ENCODE data around the gene IGLL1.
"Not testable (repeated sequence)": the region's sequence is repeated elsewhere in the genome, so short reads cannot be mapped to it uniquely, and the experiment has no call there.

GRCh38 chr22:23539839-23540198 is 40.3 kb downstream of the IGLL1 start:
- TF ChIP-seq CTCF (IDR thresholded peaks at IDR 0.05; ENCODE audit: low read length); EZH2 (IDR thresholded peaks at IDR 0.05; ENCODE audit: borderline replicate concordance, low read length): not testable (repeated sequence)

Data from OCI-LY1 (cell line).